ENCODE results near the gene SUSD5.
"Not testable (repeated sequence)": the region's sequence is repeated elsewhere in the genome, so short reads cannot be mapped to it uniquely, and the experiment has no call there.

The SUSD5 gene

GRCh38 chr3:33187368-33187634 is 31.3 kb downstream of the SUSD5 start:
- DNase-seq: no peak

GRCh38 chr3:33186524-33187367 is 31.9 kb downstream of the SUSD5 start:
- DNase-seq: no peak

- DNase-seq: no peak
Observed at GRCh38 chr3:33184863-33185262, 33.7 kb downstream of the SUSD5 start.

DNA sequence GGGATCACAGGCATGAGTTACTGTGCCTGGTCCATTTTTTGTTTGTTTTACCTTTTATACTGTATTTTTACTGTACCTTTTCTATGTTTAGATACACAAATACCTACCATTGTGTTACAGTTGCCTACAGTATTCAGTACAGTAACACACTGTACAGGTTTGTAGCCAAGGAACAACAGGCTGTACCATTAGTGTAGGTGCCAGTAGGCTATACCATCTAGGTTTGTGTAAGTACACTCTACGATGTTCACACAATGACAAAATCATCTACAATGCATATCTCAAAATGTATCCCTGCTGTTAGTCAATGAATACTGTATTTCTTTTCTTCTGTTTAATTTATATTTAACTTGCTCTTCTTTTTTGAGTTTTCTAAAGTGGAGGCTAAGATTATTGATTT is 37.0 kb downstream of the SUSD5 start:
- not testable (repeated sequence) for DNase-seq

DNA sequence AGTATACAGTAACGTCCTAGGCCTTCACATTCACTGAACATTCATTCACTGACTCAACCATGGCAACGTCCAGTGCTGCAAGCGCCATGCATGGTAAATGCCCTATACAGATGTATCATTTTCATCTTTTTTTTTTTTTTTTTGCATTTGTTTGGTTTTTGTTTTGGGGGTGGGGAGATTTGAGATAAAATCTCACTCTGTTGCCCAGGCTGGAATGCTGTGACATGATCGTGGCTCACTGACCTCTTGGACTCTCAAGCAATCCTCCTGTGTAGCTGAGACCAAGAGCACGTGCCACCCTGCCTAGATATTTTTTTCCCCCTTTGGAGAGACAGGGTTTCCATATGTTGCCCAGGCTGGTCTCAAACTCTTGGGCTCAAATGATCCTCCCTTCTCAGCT is 37.4 kb downstream of the SUSD5 start:
- no peak for DNase-seq

- DNase-seq: no peak
Observed at GRCh38 chr3:33179132-33179531, 39.5 kb downstream of the SUSD5 start.

DNA sequence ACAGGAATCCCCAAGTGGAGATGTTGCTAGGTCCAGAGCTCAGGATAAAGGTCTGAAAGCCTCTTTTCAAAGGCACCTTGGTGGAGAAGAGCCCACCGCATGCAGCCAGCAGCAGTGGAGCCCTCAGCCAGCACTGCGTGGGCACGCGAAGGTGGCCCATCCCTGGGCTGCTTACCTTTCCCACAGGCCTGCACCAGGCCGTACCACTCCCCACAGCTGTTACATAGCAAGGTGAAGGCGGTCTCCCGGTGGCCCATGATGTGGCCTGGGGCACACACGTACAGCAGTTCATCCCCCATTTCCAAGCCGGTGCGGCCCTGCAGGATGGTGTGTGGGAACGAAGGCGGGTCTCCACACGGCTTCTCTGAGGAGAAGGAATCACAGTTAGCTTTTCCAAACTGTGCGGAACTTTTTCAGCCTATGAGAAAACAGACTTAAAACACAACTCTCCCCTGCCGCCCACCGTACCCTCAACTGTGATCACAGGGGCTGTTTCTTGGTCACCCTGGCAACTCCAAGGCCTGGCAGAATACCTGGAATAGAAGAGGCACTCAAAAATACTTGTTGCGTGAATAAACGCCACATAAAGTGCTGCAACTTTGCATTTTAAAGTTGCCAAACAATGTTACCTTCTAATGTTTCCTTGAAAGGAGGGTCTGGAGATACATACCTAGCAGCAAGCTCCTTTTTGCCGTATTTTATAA is 43.7 kb downstream of the SUSD5 start:
- DNase-seq: no peak

GRCh38 chr3:33174095-33174494 is 44.5 kb downstream of the SUSD5 start:
- no peak for DNase-seq

GRCh38 chr3:33173672-33174071 is 44.9 kb downstream of the SUSD5 start:
- DNase-seq: no peak

- DNase-seq: no peak
Observed at GRCh38 chr3:33173103-33173502, 45.5 kb downstream of the SUSD5 start.

GRCh38 chr3:33171580-33171979 is 47.0 kb downstream of the SUSD5 start:
- no peak for DNase-seq

DNA sequence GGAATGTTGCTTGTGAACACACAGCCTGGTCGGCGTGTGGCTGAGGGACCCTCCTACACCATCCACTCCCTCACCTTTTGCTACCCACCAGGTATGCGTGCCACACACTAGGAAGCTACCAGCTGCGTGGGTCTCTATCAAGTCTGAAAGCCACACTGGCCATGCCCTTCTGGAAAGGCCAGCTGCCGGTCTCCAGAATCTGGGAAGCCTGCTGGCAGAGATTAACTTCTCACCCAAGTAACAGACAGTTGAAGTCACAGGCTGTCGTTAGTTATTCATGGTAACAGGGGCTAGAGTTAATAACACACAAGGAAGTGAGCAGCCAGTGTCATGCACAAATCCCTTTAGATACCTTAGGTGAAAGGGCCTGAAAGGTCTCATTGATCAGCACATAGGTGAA is 48.1 kb downstream of the SUSD5 start:
- no peak for DNase-seq

DNA sequence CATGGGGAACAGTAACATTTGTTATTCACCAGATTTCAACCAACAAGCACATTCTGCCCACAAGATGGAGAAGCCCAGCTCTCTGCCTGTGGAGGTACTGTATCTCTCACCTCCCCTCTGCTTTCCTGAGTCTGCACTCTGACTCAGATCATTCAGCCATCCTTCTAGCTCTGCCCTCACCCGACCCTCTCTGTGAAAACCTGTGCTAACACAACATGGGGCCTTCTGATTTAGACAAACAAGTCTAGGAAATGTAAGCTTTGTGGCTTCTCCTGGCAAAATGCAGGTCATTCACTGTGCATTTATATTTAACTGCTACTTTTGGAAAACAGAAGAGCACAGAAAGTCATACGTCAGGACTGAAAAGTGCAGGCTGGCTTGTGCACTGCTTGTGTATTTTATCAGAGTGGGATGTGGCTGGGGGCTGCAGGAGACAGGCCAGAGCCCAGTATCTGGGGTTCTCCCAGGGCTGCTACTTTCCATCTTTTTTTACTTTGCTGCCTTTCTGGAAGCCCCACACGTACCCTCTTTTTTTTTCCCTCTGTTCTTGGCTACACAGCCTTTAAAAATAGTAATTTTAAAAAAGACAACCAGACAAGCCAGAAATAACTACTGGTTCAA is 50.8 kb downstream of the SUSD5 start:
- no peak for DNase-seq

DNA sequence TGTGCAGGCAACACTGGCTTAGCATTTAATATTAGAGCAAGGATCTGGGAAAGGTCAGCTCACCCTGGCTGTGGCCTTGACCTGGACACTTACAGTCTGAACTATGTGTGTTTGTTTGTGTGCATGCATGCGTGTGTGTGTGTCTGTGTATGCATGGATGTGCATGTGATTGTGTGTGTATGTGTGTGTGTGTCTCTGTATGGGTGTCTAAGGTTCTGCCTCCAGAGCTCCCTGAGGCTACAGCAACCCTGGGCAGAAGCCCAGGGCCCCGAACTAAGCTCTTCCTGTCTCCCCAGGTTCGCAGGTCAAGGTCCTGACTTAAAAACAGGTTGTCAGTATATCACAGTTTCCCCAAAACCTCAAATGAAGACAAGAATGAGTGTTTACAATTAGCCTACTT is 51.3 kb downstream of the SUSD5 start:
- no peak for DNase-seq

DNA sequence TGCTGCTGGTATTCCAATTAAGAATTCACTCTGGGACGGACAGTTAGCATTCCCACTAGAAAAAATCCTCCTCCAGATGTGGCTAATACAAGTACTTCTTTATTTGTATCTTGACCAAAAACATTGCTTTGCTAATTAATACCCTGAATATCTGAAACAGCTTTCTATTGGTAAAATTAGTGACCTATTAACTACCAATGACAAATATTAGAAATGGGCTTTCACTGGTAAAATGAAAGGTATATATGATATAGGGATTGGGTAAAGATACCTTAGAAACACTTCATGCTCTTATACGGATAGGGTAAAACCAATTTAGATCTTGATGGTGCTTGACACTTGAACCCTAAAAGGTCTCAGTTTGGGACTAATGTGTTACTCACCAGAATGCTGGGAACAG is 52.5 kb downstream of the SUSD5 start:
- DNase-seq: no peak

GRCh38 chr3:33165372-33165771 is 53.2 kb downstream of the SUSD5 start:
- no peak for DNase-seq

DNA sequence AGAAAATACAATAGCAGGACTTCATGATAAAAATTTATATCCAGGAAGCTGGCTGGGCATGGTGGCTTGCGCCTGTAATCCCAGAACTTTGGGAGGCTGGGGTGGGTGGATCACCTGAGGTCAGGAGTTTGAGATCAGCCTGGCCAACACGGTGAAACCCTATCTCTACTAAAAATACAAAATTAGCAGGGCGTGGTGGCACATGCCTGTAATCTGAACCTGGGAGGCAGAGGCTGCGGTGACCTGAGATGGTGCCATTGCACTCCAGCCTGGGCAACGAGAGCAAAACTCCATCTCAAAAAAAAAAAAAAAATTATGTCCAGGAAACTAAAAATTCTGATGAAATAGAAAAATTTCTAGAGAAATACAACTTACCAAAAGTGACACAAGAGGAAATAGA is 56.0 kb downstream of the SUSD5 start:
- DNase-seq: not testable (repeated sequence)

- no peak for DNase-seq
Observed at GRCh38 chr3:33159981-33160380, 58.6 kb downstream of the SUSD5 start.

- DNase-seq: no peak
Observed at GRCh38 chr3:33159234-33159633, 59.4 kb downstream of the SUSD5 start.

- no peak for DNase-seq
Observed at GRCh38 chr3:33155301-33155700, 63.3 kb downstream of the SUSD5 start.

DNA sequence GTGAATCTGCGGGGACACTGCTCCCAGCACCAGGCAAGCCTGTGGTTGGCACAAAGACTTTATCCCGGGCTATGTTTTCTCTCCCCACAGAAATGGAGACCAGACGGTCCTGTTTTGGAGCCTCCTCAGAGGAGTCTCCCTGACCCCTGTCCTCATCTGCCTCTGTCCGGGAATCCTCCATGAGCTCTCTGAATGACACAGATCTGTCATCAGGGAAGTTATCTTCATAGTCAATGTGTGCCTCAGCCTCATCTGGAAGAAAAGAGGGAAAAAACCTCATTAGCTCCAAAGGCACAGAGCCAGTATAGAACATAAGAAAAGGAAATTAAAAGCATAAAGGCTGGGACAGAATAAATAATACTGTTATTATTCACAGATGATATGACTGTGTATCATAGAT is 64.8 kb downstream of the SUSD5 start:
- DNase-seq: no peak

- DNase-seq: no peak
Observed at GRCh38 chr3:33152363-33153360, 65.9 kb downstream of the SUSD5 start.

GRCh38 chr3:33149342-33149741 is 69.3 kb downstream of the SUSD5 start:
- DNase-seq: no peak

Measured in midbrain (tissue), 1 donor.